Skeletal muscle tissue (tissue), 4 donors: Measurements from ENCODE around the gene TYRP1. TPM values are rescaled to one million over a fixed set of nuclear protein-coding genes. Genes with fewer than 3 reads are reported as not detected.

Experiments used
- H3K27ac ChIP-seq: one replicate; pipeline ENCODE4 v1.7.0; 2013; ENCODE audit warnings: mild to moderate bottlenecking, low read depth, low read length, inconsistent platforms
- H3K27me3 ChIP-seq, 3 donors: one replicate each; pipeline ENCODE4 v1.7.0; 2013; ENCODE audit warnings: low read length in 3 of 3; ENCODE audit not compliant: control insufficient read depth in 3 of 3, insufficient read depth in 3 of 3
- H3K36me3 ChIP-seq, 3 donors: one replicate each; pipeline ENCODE4 v1.7.0; 2013; ENCODE audit warnings: low read length in 3 of 3; ENCODE audit not compliant: control insufficient read depth in 3 of 3, insufficient read depth in 3 of 3
- H3K4me1 ChIP-seq, 3 donors: one replicate each; pipeline ENCODE4 v1.7.0; 2013; ENCODE audit warnings: low read length in 3 of 3, mild to moderate bottlenecking in 3 of 3; ENCODE audit not compliant: control insufficient read depth in 3 of 3, insufficient read depth in 3 of 3
- H3K4me3 ChIP-seq, 3 donors: one replicate each; pipeline ENCODE4 v1.7.0; 2013; ENCODE audit warnings: low read length in 3 of 3
- H3K9ac ChIP-seq, 3 donors: one replicate each; pipeline ENCODE4 v1.7.0; 2013; ENCODE audit warnings: low read length in 3 of 3, mild to moderate bottlenecking in 3 of 3, moderate library complexity in 2 of 3, low read depth in 1 of 3
- H3K9me3 ChIP-seq, 3 donors: one replicate each; pipeline ENCODE4 v1.7.0; 2013; ENCODE audit warnings: low read length in 3 of 3; ENCODE audit not compliant: control insufficient read depth in 3 of 3
- total RNA-seq: library from RNA; depleted of rRNA; stranded (reverse); fragments of >200 nt; gene quantifications from one replicate; pipeline ENCODE4 v1.2.3, GENCODE V29; 2014
- donor health status: Osteomylitis.

The TYRP1 gene
- not detected for total RNA-seq

DNA sequence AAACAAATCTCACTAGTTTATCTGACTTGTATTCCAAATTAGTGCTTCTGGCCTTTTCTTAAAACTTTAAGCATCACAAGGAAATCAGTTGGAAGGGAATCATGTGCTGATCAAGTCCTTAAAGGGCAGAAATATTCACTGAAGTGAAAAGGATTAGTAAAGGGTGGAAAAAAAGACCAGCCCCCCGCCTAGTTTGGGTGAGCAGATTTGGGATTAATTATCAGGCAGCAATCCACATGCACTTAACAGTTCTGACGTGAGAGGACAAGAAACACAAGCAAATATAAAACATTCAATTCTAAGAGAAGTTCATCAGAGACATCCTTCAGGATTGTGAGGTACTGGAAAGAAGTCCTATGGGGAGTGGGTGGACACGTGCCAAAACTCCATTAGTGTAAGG is at the start of gene TYRP1:
TYRP1 (plus strand) TSS at position 245 of the 400 bp plus-strand sequence. CDS start 612 bp downstream, outside the sequence.
- no peaks in the 10 kb centered on the region for H3K27me3 ChIP-seq

DNA sequence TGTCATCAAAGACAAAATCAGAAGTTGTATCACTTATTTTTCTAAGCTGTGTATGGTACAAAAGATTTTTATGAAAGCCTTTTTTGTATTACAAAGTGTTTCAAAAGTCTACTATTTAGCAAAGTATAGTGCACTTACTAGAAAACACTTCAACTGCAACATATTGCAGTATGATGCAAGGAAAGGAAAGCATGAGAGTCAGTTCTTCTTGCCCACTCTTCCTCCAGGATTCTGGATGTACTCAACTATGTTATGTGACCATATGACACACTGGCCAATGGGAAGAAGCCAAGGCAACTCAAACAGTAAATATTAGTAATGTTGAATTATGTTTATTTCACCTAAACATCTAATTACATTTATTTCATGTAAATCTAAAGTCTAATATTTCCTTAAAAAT is 49.5 kb upstream of the TYRP1 start:
- Histone ChIP-seq H3K9me3 (no peaks in the 10 kb centered on the region), H3K4me3 (no peak overlapping the region), H3K36me3 (no peaks in the 10 kb centered on the region), H3K27me3 (no peaks in the 10 kb centered on the region), H3K27ac (no peak overlapping the region), H3K9ac (no peak overlapping the region), H3K4me1 (no peaks in the 10 kb centered on the region)

More for the DNA sequence above, at the start of gene TYRP1:
- Histone ChIP-seq H3K36me3 (no peaks in the 10 kb centered on the region), H3K9ac (no peak within 1 kb of the TSS), H3K4me1 (no peaks in the 10 kb centered on the region), H3K27ac (no peak within 1 kb of the TSS), H3K9me3 (no peaks in the 10 kb centered on the region), H3K4me3 (no peak within 1 kb of the TSS)

DNA sequence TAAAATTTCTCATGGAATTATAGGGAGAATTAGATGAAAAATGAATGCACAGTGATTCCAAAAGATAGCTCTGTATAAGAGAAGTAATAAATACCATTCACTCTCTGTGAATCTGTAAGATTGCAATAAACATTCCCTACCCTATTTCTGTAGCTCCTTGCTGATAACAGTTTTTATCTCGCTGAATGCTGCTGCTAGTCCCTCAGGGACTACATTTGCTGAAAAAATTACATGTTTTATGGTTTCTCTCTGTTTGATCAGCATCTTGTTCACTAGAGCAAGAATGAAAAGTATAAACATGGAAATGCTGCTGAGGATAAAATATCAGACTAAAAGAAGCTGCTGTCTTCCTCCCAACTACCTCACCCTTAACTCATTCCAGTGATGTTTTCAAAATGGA is 44.3 kb upstream of the TYRP1 start:
- no peaks in the 10 kb centered on the region for H3K36me3 ChIP-seq
- no peaks in the 10 kb centered on the region for H3K27me3 ChIP-seq
- H3K9ac ChIP-seq: no peak overlapping the region
- H3K4me3 ChIP-seq: no peak overlapping the region
- H3K4me1 ChIP-seq: no peaks in the 10 kb centered on the region
- no peaks in the 10 kb centered on the region for H3K9me3 ChIP-seq
- no peak overlapping the region for H3K27ac ChIP-seq

DNA sequence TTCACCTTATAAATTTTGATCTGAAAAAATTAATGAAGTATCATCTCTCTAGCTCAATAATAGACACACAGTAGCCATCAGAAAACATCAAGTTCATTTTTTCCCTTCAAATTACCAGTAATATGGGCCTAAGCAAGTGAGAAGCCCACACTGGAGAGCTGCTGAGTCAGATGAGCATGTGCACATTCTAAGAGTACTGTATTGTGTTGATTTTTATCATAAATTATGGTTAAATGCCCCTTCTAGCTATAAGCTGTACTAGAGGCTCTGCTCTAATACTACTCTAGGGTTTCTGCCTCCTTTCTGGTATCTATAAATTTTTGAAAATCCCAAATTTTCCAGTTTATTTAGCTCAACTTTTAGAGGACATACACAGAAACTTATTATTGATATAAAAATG is 42.1 kb upstream of the TYRP1 start:
- Histone ChIP-seq H3K4me1 (no peaks in the 10 kb centered on the region), H3K4me3 (no peak overlapping the region), H3K27ac (no peak overlapping the region), H3K9me3 (no peaks in the 10 kb centered on the region), H3K36me3 (no peaks in the 10 kb centered on the region), H3K27me3 (no peaks in the 10 kb centered on the region), H3K9ac (no peak overlapping the region)

DNA sequence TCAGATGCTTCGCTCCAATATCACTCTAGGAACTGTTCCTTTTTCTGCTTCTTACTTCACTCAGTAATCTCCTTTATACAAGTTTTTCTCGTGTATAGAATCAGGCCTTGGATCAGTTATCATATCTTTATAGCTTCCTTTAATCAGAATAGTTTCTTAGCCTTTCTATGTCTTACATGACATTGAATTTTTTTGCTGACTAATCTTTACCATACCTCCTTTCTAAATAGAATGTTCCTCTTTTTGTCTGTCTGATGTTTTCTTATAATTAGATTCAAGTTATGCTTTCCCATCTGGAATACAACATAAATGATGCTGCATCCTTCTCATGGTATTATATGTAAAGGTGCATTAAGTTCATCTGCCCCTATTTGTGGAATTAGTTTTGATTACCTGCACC is 40.2 kb upstream of the TYRP1 start:
- H3K36me3 ChIP-seq: no peaks in the 10 kb centered on the region
- H3K9me3 ChIP-seq: peaks cover 0 to 2% (median 0%) of the 10 kb centered on the region in 3 donors
- H3K27me3 ChIP-seq: no peaks in the 10 kb centered on the region
- H3K9ac ChIP-seq: no peak overlapping the region
- no peak overlapping the region for H3K4me3 ChIP-seq
- H3K27ac ChIP-seq: no peak overlapping the region
- H3K4me1 ChIP-seq: no peaks in the 10 kb centered on the region

GRCh38 chr9:12656803-12657202 is 36.4 kb upstream of the TYRP1 start:
- H3K9me3 ChIP-seq: peaks cover 0 to 3% (median 0%) of the 10 kb centered on the region in 3 donors
- H3K4me3 ChIP-seq: no peak overlapping the region
- H3K36me3 ChIP-seq: no peaks in the 10 kb centered on the region
- H3K4me1 ChIP-seq: no peaks in the 10 kb centered on the region
- no peak overlapping the region for H3K9ac ChIP-seq
- H3K27ac ChIP-seq: no peak overlapping the region
- no peaks in the 10 kb centered on the region for H3K27me3 ChIP-seq

- Histone ChIP-seq H3K27ac (no peak overlapping the region), H3K9ac (no peak overlapping the region)
These were observed 36.0 kb upstream of the TYRP1 start for GRCh38 chr9:12657233-12657632.

DNA sequence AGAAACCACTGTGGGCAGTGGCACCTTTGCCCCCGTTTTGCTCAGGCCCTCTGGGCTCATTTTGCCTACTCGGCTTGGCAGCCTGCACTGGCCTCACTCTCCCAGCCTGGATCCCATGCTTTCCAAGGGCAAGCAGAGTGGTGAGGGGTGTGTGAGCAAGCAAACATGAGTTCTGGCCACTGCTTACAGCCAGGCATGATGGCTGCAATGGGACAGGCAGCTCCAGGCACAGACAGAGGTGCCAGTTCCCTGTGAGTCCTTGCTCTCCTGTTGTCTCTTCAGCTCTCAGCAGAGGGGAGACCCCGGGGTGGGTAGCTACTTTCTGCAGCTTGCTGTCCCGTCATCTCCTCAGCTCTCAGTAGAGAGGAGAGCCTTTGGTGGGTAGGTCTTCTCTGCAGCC is 35.2 kb upstream of the TYRP1 start:
- no peak overlapping the region for H3K27ac ChIP-seq
- no peaks in the 10 kb centered on the region for H3K4me1 ChIP-seq
- no peak overlapping the region for H3K4me3 ChIP-seq
- no peaks in the 10 kb centered on the region for H3K36me3 ChIP-seq
- no peaks in the 10 kb centered on the region for H3K27me3 ChIP-seq
- H3K9me3 ChIP-seq: peaks cover 0 to 3% (median 0%) of the 10 kb centered on the region in 3 donors
- no peak overlapping the region for H3K9ac ChIP-seq

More at GRCh38 chr9:12657233-12657632, 36.0 kb upstream of the TYRP1 start:
- H3K9me3 ChIP-seq: peaks cover 0 to 3% (median 0%) of the 10 kb centered on the region in 3 donors
- H3K36me3 ChIP-seq: no peaks in the 10 kb centered on the region
- H3K4me3 ChIP-seq: no peak overlapping the region
- no peaks in the 10 kb centered on the region for H3K4me1 ChIP-seq
- H3K27me3 ChIP-seq: no peaks in the 10 kb centered on the region

GRCh38 chr9:12658531-12659209 is 34.5 kb upstream of the TYRP1 start:
- no peak overlapping the region for H3K9ac ChIP-seq
- no peak overlapping the region for H3K4me3 ChIP-seq
- peaks cover 0 to 3% (median 0%) of the 10 kb centered on the region in 3 donors for H3K9me3 ChIP-seq
- H3K36me3 ChIP-seq: no peaks in the 10 kb centered on the region
- no peak overlapping the region for H3K27ac ChIP-seq
- H3K27me3 ChIP-seq: no peaks in the 10 kb centered on the region
- H3K4me1 ChIP-seq: no peaks in the 10 kb centered on the region

GRCh38 chr9:12659220-12659619 is 34.0 kb upstream of the TYRP1 start:
- no peak overlapping the region for H3K9ac ChIP-seq
- H3K27me3 ChIP-seq: no peaks in the 10 kb centered on the region
- H3K9me3 ChIP-seq: peaks cover 0 to 3% (median 0%) of the 10 kb centered on the region in 3 donors
- no peak overlapping the region for H3K27ac ChIP-seq
- no peaks in the 10 kb centered on the region for H3K4me1 ChIP-seq
- H3K4me3 ChIP-seq: no peak overlapping the region
- H3K36me3 ChIP-seq: no peaks in the 10 kb centered on the region
